AG04449 (cell line): ENCODE measurements around the gene DNM3.

Experiments used
- CTCF ChIA-PET: fragments of 350-600 bp; formaldehyde crosslinking; extraction: SDS; loops from one replicate; lab custom pipeline; 2021; ENCODE audit warnings: antibody characterized with exemption; lab: Yijun Ruan, JAX
- POLR2A ChIA-PET: fragments of 400-600, 350-600 bp; formaldehyde crosslinking; extraction: SDS; loops from one replicate; lab custom pipeline; 2020; ENCODE audit warnings: antibody characterized with exemption, inconsistent platforms; lab: Yijun Ruan, JAX
- DNase-seq: peaks from one replicate; pipeline ENCODE4 v3.0.0-alpha.2; 2010; ENCODE audit warnings: low read depth, low spot score
- H3K4me3 ChIP-seq: 2 replicates; pipeline ENCODE4 v1.5.1; 2011; ENCODE audit warnings: low read depth, mild to moderate bottlenecking, control low read depth, low read length
- TF ChIP-seq, protein P1 (sequence below): IDR thresholded peaks from one replicate; pipeline ENCODE4 v1.5.1; 2011; ENCODE audit warnings: mild to moderate bottlenecking, moderate library complexity, low read length, control low read depth, inconsistent platforms; ENCODE audit not compliant: insufficient read depth; ENCODE audit errors: missing control alignments

The DNM3 gene

DNA sequence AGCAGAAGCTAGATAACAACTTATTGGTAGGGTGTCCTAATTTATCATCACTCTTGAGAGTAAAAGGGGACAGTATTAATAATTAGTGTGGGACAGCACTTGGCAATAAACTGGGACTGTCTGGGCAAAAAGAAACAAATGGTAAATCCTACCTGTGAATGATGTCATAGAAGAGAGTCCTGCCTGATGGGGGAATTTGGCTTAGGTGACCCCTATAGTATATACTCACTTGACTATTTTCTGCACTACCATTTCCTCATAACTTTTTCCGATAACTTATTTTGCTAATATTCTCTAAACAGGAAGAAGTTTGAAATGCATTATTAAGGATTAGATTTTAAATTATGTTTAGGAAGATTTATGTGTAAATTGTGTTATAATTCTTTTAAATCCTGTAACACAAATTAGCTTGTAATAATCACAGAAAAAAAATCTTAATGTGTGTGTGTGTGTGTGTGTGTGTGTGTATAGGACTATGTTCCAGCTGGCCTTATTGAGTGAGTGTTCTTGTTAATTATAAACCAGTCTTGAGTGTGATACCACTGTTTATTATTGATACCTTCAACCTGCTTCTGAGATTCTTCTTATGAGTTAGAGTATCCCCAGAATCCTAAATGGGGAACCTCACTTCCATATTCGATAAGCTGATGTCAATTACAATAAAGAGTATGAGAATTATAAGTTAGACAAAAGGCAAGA lies 435.0 kb downstream of the DNM3 start:
- DNase-seq, result no peak
- no peak overlapping the region for H3K4me3 ChIP-seq
- CTCF ChIA-PET, result interaction anchor here (1.3 kb wide), 1 partner anchor 67 kb away, joined by 4 read pairs; no protein-coding TSS in a partner anchor
- POLR2A ChIA-PET, result interaction anchor here (0.9 kb wide), 1 partner anchor 135 kb away, joined by 3 read pairs; no protein-coding TSS in a partner anchor
- TF ChIP-seq, protein P1, sequence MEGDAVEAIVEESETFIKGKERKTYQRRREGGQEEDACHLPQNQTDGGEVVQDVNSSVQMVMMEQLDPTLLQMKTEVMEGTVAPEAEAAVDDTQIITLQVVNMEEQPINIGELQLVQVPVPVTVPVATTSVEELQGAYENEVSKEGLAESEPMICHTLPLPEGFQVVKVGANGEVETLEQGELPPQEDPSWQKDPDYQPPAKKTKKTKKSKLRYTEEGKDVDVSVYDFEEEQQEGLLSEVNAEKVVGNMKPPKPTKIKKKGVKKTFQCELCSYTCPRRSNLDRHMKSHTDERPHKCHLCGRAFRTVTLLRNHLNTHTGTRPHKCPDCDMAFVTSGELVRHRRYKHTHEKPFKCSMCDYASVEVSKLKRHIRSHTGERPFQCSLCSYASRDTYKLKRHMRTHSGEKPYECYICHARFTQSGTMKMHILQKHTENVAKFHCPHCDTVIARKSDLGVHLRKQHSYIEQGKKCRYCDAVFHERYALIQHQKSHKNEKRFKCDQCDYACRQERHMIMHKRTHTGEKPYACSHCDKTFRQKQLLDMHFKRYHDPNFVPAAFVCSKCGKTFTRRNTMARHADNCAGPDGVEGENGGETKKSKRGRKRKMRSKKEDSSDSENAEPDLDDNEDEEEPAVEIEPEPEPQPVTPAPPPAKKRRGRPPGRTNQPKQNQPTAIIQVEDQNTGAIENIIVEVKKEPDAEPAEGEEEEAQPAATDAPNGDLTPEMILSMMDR, result no peak

DNA sequence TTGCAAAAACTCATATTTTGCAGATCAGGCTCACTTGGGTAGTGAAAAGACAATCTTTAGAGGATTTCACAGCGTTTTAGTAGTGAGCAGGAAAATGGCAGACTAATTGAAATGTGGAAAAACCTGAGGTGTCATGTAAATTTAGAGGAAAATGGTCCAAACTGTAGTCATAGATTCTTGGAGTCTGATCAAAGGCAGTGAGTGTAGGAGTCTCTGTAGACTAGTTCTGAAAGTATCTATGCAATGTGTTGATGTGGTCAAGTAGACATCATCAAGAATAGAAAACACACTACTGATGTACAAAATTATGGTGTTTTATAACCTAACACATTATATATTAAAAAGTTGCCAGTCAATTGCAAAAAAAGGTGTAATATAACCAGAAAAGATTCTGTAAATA lies 436.0 kb downstream of the DNM3 start:
- TF ChIP-seq, protein P1, result no peak
- H3K4me3 ChIP-seq, result no peak overlapping the region
- ChIA-PET POLR2A (interaction anchor here (0.9 kb wide), 1 partner anchor 136 kb away, joined by 3 read pairs; no protein-coding TSS in a partner anchor), CTCF (interaction anchor here (1.3 kb wide), 1 partner anchor 66 kb away, joined by 4 read pairs; no protein-coding TSS in a partner anchor)
- DNase-seq, result no peak

DNA sequence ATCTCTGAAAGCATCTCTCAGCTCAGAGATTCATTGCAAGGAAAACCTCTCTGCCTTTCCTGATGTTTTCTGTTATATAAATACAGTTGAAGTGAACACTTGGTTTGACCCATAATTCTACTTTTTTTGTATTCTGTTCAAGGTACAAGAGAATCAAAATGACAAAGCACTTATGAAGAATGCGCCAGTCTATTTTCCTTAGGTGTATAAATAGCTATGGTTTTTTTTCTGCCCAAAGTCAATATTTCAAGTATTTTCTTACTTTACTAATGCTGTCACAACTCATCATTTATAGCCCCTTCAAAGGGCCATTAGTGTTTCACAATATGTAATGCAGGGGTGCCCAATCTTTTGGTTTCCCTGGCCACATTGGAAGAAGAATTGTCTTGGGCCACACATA lies 436.7 kb downstream of the DNM3 start:
- CTCF ChIA-PET, result interaction anchor here (1.4 to 1.5 kb wide), 2 partner anchors 82 to 122 kb away, joined by 3 read pairs; no protein-coding TSS in a partner anchor
- H3K4me3 ChIP-seq, result no peak overlapping the region
- POLR2A ChIA-PET, result interaction anchor here (0.7 to 1.1 kb wide), 3 partner anchors 9 to 133 kb away, joined by 3 to 6 read pairs (median 3); no protein-coding TSS in a partner anchor
- DNase-seq, result no peak
- TF ChIP-seq, protein P1, result no peak

DNA sequence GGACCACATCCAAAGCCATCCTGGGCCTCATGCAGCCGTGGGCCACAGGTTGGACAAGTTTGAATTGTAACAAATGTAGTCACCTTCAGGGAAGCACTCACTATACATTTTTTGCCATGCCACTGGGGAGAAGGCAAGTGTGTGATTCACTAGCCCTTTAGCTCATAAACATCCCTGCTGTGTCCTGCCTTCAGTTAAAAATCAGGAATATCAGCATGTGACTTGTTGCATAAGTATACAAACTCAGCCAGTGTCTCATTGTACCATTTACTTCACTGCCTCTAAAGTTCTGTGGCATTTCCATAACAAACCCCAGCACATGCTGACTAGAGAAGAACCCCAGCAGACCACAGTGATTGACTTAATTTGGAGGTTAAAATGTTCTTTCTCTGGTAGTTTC lies 437.2 kb downstream of the DNM3 start:
- ChIA-PET POLR2A (interaction anchor here (0.7 to 1.1 kb wide), 3 partner anchors 9 to 133 kb away, joined by 3 to 6 read pairs (median 3); no protein-coding TSS in a partner anchor), CTCF (interaction anchor here (1.4 to 1.5 kb wide), 2 partner anchors 81 to 121 kb away, joined by 3 read pairs; no protein-coding TSS in a partner anchor)
- TF ChIP-seq, protein P1, result no peak
- no peak overlapping the region for H3K4me3 ChIP-seq
- DNase-seq, result peak; percentile 58

DNA sequence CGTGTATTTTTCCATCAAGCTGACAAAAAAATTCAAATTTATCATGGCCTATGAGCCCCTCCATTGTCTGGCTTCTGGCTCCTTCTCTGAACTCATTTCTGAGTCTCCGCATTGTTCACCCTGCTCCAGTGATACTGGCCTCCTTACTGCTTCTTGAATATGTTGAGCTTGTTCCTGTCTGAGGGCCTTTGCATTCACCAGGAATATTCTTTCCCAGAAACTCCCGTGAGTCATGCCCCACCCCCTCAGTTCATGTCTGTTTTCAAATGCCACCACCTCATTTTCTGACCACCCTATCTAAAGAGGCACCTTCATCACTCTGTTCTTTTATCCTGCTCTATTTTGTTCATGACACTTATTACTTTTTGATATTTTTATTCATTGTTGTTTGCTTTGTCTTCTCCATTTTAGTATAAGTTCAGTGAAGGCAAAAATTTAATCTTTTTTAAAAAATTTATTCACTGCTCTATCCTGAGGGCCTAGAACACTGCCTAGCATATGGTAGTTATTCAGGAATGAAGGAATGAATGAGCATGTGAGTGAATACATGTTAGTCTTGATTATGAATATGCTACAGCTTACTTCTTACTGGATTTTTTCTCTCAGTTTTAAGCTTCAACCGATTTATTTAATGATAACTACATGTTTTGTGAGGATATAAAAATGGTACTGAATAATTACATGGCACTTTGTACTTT lies 438.8 kb downstream of the DNM3 start:
- ChIA-PET CTCF (no interaction called here), POLR2A (interaction anchor here (0.5 kb wide), 1 partner anchor 393 kb away, joined by 4 read pairs; no protein-coding TSS in a partner anchor)
- no peak for DNase-seq
- no peak overlapping the region for H3K4me3 ChIP-seq
- TF ChIP-seq, protein P1, result no peak

DNA sequence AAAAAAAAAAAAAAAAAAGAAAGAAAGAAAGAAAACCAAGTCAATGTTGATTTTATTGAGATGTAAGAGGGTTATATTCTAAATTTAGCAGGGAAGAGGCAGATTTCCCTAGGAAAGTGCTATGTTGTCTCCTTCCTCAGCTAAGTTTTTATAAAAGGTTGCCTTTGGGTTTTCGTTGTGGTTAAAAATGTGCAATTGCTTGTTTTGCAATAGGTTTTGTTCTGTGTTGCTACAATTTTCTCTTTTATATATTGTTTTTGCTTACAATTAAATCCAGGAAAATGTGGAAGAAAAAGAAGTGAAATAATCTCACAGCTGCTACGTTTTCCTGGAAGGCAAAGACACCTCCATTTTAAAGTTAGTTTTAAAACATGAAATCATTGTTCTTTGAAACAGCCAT lies 442.5 kb downstream of the DNM3 start:
- DNase-seq, result no peak
- TF ChIP-seq, protein P1, result no peak
- POLR2A ChIA-PET, result no interaction called here
- no peak overlapping the region for H3K4me3 ChIP-seq
- CTCF ChIA-PET, result interaction anchor here (1.1 to 1.2 kb wide), 2 partner anchors 132 to 281 kb away, joined by 3 to 4 read pairs; no protein-coding TSS in a partner anchor
